Suppressor macrophage (primary cell): ENCODE data around the gene EDDM3A.
"Not testable (repeated sequence)": the region's sequence is repeated elsewhere in the genome, so short reads cannot be mapped to it uniquely, and the experiment has no call there.

Experiments used
- DNase-seq, 4 experiments: peaks; one replicate each; pipeline ENCODE4 v3.0.0-alpha.2; 2020 to 2022

The EDDM3A gene

DNA sequence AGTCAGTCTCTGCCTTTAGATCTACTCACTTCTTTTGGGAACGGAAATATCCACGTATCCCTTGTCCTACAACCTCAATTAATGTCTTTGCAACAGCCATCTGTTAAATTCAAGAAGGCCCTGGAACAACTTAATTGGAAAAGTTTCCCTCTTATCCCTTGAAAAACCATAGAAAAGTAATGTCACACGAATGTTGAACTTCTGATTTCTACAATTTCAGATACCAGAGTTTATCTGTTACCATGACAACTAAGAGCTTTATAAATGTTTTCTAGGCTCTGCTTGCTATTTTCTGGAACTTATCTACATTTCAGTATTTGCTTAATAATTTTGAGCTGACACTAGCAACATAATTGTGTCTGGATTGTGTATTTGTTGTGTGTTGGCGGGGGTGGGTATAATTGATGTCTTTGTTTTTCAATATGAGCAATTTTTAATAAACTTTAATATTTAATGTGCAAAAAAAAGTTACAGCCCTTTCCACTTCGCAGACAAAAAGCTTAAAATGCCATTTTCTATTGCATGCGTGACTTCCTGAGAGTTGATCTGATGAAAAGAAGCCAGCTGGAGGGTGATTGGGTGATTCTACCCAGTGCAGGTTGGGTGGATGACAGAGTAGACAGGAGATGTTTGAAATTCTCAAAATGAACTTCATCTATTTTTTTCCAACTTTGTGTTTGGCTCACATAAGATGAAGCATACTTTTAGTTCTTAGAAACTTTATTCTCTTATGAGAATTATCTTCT is 11.8 kb upstream of the EDDM3A start:
- no peak for DNase-seq

- DNase-seq = no peak
These were observed 11.3 kb upstream of the EDDM3A start for GRCh38 chr14:20734430-20734806.

DNA sequence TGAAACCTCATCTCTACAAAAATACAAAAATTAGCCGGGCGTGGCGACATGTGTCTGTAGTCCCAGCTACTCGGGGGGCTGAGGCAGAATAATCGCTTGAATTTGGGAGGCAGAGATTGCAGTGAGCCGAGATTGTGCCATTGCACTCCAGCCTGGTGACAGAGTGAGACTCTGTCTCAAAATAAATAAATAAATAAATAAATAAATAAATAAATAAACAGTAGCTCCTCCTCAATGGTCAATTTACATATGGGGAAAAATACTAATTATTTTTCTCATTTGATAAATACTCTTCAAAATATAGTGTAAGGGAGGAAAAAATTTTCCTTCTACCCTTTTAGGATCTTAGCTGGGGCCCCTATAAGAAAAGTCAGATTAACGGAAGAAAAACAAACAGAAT is 7.4 kb upstream of the EDDM3A start:
- DNase-seq = not testable (repeated sequence)

DNA sequence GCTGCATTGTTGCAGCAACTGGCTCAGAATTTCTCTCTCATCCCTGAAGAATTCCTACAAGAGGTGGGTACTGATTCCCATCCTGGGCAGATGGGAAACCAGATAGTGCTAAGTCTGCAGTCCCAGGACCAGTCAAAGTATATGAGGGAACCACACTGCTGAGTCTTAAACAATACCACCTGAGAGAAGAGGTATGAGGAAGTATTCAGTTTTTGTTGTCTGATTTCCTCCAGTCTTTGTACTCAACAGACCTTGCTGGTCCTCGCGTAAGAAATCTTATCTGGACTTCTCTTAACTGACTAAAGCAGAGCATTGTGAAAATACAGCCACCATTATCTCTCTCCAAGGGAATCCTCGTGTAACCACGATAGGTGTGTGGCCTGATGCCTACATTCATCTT is 3.6 kb upstream of the EDDM3A start:
- DNase-seq = no peak

GRCh38 chr14:20743556-20743955 is 2.1 kb upstream of the EDDM3A start:
- no peak for DNase-seq

GRCh38 chr14:20746566-20746965 is 879 bp downstream of the EDDM3A start:
- peak; percentile 32 to 53 (median 47) for DNase-seq

GRCh38 chr14:20748439-20748838 is 2.8 kb downstream of the EDDM3A start:
- no peak for DNase-seq

GRCh38 chr14:20750194-20750593 is 4.5 kb downstream of the EDDM3A start:
- DNase-seq = no peak

DNA sequence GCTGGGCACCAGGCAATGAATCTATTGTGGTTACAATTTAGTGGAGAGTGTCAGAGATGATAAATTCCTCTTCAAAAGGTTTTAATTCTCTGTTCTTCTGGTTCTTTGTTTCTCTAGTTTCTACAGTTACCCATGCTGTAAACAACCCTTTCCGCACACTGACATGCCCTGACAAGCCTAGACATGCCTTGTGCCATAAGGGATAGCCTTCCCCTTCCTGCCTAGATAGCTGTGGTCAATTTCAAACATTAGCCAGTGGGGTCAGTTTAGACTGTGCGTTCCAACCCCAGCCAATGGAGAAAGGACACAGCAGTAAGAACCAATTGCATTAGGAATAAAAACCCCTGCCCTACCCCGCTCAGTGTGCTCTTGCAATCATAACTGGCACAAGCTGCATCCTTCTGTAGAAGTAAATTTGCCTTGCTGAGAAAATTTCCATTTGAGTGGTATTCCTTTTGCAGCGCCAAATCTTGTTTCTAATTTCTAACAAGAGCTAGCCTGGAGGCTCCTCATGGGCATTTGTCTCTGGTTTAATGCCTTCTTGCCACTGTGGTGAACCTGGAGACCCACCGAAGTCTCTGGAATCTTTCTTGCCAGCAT is 6.4 kb downstream of the EDDM3A start:
- no peak for DNase-seq

- DNase-seq = no peak
These were observed 8.6 kb downstream of the EDDM3A start for GRCh38 chr14:20754308-20754707.

- DNase-seq = no peak
These were observed 9.3 kb downstream of the EDDM3A start for GRCh38 chr14:20755037-20755436.

DNA sequence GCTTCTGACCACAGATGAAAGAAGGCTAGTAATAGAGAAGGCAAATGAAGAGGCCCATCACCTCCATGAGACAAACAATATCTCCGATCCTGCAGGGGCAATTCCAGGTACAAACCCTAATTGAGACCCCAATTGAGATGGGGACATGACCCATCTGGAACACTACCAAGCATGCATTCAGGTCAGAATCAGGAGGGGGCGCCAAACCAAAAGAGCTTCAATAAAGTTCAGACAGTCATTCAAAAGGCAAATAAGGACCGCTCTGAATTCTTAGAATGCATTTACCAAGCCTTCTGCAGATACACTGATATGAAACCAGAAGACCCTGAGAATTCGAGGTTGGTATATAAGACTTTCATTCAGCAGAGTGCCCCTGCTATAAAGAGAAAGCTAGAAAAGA is 12.3 kb downstream of the EDDM3A start:
- DNase-seq = peak; percentile 32 to 68 (median 54)

GRCh38 chr14:20759465-20759864 is 13.8 kb downstream of the EDDM3A start:
- DNase-seq = not testable (repeated sequence)

- DNase-seq = no peak
These were observed 15.3 kb downstream of the EDDM3A start for GRCh38 chr14:20760950-20761349.

DNA sequence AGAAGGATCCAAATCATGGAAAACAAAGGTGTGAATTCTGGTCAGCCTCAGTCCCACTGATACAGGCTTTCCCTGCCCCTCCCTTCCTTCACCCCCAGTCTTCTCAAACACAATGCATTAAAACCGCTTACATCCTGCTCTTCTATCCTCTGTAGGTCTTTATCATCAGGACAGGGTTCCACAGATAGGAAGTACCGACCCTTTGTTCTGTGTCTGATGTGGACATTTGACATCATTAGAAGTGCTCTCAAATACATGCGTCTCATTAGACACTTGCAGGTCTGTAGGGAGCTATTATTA is 22.9 kb downstream of the EDDM3A start:
- DNase-seq = no peak

- DNase-seq = peak in 3 of 4 experiments; percentile 50 to 71 (median 59)
These were observed 23.7 kb downstream of the EDDM3A start for GRCh38 chr14:20769421-20769820.

DNA sequence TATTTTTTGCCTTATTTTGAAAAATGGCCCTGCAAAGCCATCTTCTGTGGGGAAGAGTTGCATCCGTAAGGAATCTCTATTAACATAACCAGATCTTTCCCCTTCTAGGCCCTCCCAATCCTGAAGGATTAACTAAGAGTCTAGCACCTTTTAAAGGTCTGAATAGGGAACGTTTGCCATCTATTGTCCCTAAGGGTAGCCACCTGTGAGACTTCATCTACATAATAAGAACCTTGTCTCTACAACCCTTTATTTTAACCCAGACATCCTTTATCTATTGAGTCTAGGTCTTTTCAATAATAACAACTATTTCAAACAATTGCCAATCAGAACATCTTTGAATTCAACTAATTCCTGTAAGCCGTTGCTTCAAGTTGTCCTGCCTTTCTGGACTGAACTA is 27.0 kb downstream of the EDDM3A start:
- DNase-seq = no peak

DNA sequence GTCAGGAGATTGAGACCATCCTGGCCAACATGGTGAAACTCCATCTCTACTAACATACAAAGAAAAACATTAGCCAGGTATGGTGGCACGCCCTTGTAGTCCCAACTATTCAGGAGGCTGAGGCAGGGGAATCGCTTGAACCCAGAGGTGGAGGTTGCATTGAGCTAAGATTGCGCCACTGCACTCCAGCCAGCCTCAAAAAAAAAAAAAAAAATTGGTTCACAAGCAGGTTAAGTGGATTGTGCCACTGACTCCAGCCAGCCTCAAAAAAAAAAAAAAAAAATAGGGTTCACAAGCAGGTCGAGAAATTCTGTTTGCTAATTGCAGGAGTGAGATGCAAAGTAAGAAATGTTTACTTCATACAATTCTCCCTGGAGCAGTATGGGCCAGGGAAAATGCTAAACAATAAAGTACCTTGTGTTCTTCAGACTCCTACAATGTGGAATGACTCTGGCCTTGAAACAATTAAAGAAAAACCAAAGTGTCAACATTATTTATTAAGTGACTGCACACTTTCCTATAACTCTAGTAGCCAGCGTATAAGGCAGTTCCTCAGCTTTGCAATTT is 28.7 kb downstream of the EDDM3A start:
- DNase-seq = no peak

GRCh38 chr14:20775043-20775442 is 29.4 kb downstream of the EDDM3A start:
- no peak for DNase-seq

DNA sequence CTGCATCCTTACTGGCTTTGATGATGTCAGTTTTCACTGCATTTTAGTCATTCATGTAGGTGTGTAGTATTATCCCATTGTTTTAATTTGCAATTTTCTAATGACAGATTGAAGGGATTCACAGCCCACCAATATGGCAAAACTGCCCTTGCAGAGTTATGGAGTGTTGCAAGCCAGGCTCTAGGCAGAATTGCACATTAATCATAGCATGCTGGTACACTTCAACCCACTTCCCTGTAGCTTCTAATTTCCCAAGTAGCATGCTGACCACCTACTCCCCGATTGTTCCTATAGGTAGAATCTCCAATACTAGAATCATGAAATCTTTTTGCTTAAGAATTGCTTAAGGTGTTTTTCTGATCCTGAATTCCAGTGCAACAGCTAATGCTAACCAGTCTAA is 30.2 kb downstream of the EDDM3A start:
- DNase-seq = peak; percentile 38 to 73 (median 62)

DNA sequence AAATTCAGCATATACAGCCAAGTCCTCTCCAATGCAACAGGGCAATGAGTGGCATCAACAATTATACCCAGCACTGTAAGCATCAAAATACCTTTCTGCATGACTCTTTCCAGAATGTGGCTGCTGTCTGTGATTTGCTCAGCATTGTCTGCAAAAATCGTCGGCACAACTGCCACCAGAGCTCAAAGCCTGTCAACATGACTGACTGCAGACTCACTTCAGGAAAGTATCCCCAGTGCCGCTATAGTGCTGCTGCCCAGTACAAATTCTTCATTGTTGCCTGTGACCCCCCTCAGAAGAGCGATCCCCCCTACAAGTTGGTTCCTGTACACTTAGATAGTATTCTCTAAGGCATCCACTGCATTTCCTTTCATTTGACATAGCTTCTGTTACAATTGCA is 36.1 kb downstream of the EDDM3A start:
- peak in 2 of 4 experiments; percentile 18 to 33 for DNase-seq

DNA sequence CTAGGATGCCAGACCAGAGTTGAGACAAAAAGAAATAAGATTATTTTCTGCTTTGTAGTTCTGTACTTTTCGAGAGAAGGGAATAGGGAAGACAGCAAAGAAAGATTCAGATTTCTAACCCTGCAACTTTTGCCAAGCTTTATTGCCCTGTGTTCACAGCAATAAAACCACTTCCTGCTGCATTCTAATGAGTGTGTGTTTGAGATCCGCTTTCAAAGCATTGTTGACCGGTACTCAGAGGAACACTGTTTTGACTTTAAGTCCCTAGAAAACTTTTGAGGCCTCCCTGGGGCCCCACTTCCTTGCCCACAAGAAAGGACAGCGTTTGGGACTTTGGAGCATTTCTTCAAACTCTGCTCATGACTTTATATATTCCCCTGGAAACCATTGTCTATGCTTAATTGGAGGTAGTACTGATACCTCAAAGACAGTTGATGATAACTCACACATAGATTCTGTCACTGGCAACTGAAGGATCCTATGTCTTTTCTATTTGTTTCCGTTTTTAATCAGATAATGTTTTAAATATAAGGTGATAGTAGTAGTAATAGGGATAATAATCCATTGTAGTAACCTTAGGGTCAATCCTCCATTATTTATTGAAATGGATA is 36.7 kb downstream of the EDDM3A start:
- DNase-seq = peak; percentile 52 to 82 (median 62)

- no peak for DNase-seq
These were observed 41.3 kb downstream of the EDDM3A start for GRCh38 chr14:20787025-20787424.

DNA sequence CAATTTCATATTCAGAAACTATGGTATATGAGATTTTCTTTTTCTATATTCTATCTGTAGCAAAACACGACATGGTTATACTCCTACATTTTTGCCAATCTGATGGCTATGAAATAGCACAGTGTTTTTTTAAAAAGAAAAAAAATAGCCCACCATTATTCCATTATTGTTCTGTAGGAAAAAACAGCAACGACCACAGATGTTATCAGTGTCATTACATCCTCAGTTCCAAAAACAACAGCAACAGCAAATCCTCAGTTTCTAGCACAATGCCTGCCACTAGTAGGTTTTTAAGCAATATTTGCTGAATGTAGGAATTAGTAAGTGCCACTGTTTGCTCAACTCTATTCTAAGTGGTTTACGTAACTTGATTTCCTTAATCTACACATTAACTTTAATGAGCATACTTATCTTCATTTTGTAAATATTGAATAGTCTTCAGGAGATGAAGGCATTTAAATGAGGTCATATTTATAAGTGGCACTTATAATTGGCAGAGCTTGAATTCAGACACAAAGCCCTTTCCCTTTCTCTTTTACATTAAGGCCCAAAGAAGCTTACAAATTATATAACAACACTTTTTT is 43.6 kb downstream of the EDDM3A start:
- no peak for DNase-seq
